ENCODE results near the gene TMTC2.

GRCh38 chr12:82754856-82755255 is 68.2 kb downstream of the TMTC2 start:
- TF ChIP-seq CTCF (IDR thresholded peaks at IDR 0.05) = no peak
- TF ChIP-seq POLR2A (IDR thresholded peaks at IDR 0.05) = no peak
